Calu3 (cell line): ENCODE measurements around the gene CHD1. TPM values are rescaled to one million over a fixed set of nuclear protein-coding genes. Genes with fewer than 3 reads are reported as not detected.

Source experiments
- BruUV-seq: library from RNA; stranded (reverse); fragments of 400-500 nt; replicated peaks from 2 replicates; lab custom pipeline; 2021; lab: Mats Ljungman, UMichigan
- CTCF ChIA-PET: fragments of 300-600 bp; sonication (Branson Sonifier 250); formaldehyde crosslinking; loops from one replicate; lab custom pipeline; 2022; ENCODE audit warnings: antibody characterized with exemption; lab: Charles Lee
- DNase-seq: peaks from one replicate; pipeline ENCODE4 v3.0.0; 2022
- H3K27ac Mint-ChIP-seq: one replicate; pipeline ENCODE4 v1.8.0; 2022; ENCODE audit warnings: mixed read lengths; ENCODE audit not compliant: unreplicated experiment
- H3K27me3 Mint-ChIP-seq: one replicate; pipeline ENCODE4 v1.8.0; 2022; ENCODE audit warnings: mixed read lengths; ENCODE audit not compliant: unreplicated experiment
- H3K36me3 Mint-ChIP-seq: one replicate; pipeline ENCODE4 v1.8.0; 2022; ENCODE audit warnings: mild to moderate bottlenecking, moderate library complexity, mixed read lengths; ENCODE audit not compliant: insufficient read depth, unreplicated experiment
- H3K4me1 Mint-ChIP-seq: one replicate; pipeline ENCODE4 v1.8.0; 2022; ENCODE audit warnings: mild to moderate bottlenecking, low read depth, mixed read lengths; ENCODE audit not compliant: unreplicated experiment
- H3K4me3 Mint-ChIP-seq: one replicate; pipeline ENCODE4 v1.8.0; 2022; ENCODE audit warnings: mild to moderate bottlenecking, low read depth, moderate library complexity, mixed read lengths; ENCODE audit not compliant: unreplicated experiment
- H3K9me3 Mint-ChIP-seq: one replicate; pipeline ENCODE4 v1.8.0; 2022; ENCODE audit warnings: low read depth, mixed read lengths; ENCODE audit not compliant: unreplicated experiment
- intact Hi-C: fragments of 100-400 bp; cut with micrococcal nuclease; formaldehyde crosslinking; loops from one replicate; pipeline ENCODE4 v1.10.0; 2022; ENCODE audit not compliant: unreplicated experiment
- total RNA-seq: library from RNA; stranded (reverse); gene quantifications from 2 replicates; pipeline ENCODE4 v1.2.3, GENCODE V29; 2022
- TF ChIP-seq, protein P1 (sequence below): fragments of 200-600 bp; IDR thresholded peaks from one replicate; pipeline ENCODE4 v1.8.0; 2022; ENCODE audit warnings: antibody characterized with exemption; ENCODE audit not compliant: unreplicated experiment

CHD1 gene
- total RNA-seq, 1 experiment from 2014 or later = 79.7 TPM

DNA sequence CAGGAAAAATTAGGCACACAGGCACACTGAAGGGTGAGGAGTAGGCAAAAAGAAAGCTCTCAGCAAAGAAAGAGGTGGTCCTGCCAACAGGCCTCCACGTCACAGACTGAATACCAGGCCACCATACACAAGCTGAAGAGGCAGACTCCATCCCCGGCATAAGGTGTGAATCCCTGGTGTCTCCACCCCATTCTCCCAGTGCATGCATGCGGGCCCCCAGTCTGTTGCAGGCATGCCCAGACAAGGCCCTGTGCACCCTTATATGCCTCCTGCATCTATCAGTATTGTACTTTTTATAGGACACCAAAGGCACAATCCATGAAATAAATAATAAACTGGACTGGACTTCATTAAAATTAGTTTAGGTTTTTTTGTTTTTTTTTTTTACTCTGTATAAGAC, 82.3 kb downstream of the CHD1 start:
- H3K4me3 Mint-ChIP-seq = no peak overlapping the region
- H3K27ac Mint-ChIP-seq = no peak overlapping the region
- intact Hi-C loops = no loop called here
- no TSS peak for BruUV-seq
- CTCF ChIA-PET = no interaction called here
- H3K9me3 Mint-ChIP-seq = no peaks in the 10 kb centered on the region
- no peaks in the 10 kb centered on the region for H3K36me3 Mint-ChIP-seq
- H3K4me1 Mint-ChIP-seq = no peaks in the 10 kb centered on the region
- no peak for DNase-seq
- TF ChIP-seq, protein P1, sequence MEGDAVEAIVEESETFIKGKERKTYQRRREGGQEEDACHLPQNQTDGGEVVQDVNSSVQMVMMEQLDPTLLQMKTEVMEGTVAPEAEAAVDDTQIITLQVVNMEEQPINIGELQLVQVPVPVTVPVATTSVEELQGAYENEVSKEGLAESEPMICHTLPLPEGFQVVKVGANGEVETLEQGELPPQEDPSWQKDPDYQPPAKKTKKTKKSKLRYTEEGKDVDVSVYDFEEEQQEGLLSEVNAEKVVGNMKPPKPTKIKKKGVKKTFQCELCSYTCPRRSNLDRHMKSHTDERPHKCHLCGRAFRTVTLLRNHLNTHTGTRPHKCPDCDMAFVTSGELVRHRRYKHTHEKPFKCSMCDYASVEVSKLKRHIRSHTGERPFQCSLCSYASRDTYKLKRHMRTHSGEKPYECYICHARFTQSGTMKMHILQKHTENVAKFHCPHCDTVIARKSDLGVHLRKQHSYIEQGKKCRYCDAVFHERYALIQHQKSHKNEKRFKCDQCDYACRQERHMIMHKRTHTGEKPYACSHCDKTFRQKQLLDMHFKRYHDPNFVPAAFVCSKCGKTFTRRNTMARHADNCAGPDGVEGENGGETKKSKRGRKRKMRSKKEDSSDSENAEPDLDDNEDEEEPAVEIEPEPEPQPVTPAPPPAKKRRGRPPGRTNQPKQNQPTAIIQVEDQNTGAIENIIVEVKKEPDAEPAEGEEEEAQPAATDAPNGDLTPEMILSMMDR = no peak
- no peaks in the 10 kb centered on the region for H3K27me3 Mint-ChIP-seq

DNA sequence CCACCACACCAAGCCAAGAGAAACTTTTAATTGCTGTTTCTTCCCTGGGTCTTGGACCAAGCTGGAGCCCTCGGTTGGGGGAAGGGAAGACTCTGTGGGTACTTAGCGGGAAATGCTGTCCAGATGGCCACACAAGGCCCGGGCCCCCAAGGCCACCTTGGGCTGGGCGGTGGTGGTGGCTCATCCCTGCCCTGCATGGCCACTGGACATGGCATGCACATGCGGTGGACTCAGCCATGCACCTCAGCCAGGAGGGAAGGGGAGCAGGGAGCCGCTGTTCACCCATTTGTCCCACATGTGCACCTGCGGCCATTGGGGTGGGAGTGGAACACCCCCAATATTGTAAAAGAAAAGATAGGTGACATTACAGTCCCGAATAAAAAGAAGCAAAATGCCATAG, 82.9 kb downstream of the CHD1 start:
- no TSS peak for BruUV-seq
- H3K4me3 Mint-ChIP-seq = no peak overlapping the region
- no peak for DNase-seq
- H3K36me3 Mint-ChIP-seq = no peaks in the 10 kb centered on the region
- H3K27me3 Mint-ChIP-seq = no peaks in the 10 kb centered on the region
- H3K27ac Mint-ChIP-seq = no peak overlapping the region
- CTCF ChIA-PET = no interaction called here
- H3K4me1 Mint-ChIP-seq = no peaks in the 10 kb centered on the region
- TF ChIP-seq, protein P1 = no peak
- H3K9me3 Mint-ChIP-seq = no peaks in the 10 kb centered on the region
- intact Hi-C loops = no loop called here

DNA sequence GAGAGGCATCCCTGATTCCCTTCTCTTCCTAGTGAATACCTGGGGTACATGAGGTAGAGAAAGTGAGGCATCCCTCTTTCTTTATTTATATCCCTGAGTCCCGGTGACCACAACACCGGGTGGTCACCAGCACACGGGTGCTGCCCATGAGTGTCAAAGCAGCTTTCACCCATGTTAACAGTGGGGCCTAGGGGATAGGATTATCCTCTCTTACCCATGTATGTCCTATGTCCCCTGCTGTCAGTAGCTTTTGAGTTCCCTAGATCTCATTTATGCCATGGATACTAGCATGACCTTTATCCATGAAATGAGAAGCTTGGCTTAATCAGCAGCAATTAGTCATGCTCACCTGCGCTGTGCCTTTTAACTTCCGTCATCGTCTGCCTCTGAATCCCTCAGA, 83.9 kb downstream of the CHD1 start:
- BruUV-seq = no TSS peak
- TF ChIP-seq, protein P1 = no peak
- Mint-ChIP-seq H3K4me3 (no peak overlapping the region), H3K27ac (no peak overlapping the region), H3K4me1 (no peaks in the 10 kb centered on the region), H3K9me3 (no peaks in the 10 kb centered on the region), H3K27me3 (no peaks in the 10 kb centered on the region), H3K36me3 (no peaks in the 10 kb centered on the region)
- DNase-seq = no peak
- CTCF ChIA-PET = no interaction called here
- intact Hi-C loops = no loop called here

DNA sequence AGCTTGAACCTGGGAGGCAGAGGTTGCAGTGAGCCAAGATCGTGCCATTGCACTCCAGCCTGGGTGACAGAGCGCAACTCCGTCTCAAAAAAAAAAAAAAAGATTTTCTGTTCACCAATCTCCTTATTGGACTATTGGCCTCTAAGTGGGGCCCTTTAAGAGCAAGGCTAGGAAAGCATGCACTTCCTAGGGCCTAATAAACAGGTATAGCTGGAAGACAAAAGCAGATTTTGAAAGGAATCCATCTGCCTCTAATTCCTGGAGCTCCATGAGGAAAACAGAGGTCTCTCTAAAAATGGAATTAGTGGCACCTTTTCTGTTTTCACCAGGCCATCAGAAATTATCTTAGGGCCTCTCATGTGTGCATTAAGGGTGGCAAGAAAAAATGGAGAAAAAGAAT, 85.3 kb downstream of the CHD1 start:
- Mint-ChIP-seq H3K27me3 (no peaks in the 10 kb centered on the region), H3K4me1 (no peaks in the 10 kb centered on the region), H3K4me3 (no peak overlapping the region), H3K9me3 (no peaks in the 10 kb centered on the region), H3K27ac (no peak overlapping the region), H3K36me3 (no peaks in the 10 kb centered on the region)
- no peak for DNase-seq
- TF ChIP-seq, protein P1 = no peak
- no TSS peak for BruUV-seq
- intact Hi-C loops = no loop called here
- CTCF ChIA-PET = no interaction called here
